Mesothelial cell of epicardium (in vitro differentiated cells): ENCODE results near the gene BHLHE41. TPM values are rescaled to one million over a fixed set of nuclear protein-coding genes. Genes with fewer than 3 reads are reported as not detected.

Experiments used
- DNase-seq, 2 experiments: peaks; one replicate each; pipeline ENCODE4 v3.0.0; 2021; ENCODE audit warnings: low spot score in 2 of 2; ENCODE audit not compliant: unreplicated experiment in 2 of 2
- H3K27ac Mint-ChIP-seq: 2 replicates; pipeline ENCODE4 v1.8.0; 2021; ENCODE audit warnings: mixed read lengths
- H3K27me3 Mint-ChIP-seq: 2 replicates; pipeline ENCODE4 v1.8.0; 2021; ENCODE audit warnings: low read depth, mixed read lengths
- H3K36me3 Mint-ChIP-seq: 2 replicates; pipeline ENCODE4 v1.8.0; 2021; ENCODE audit warnings: mixed read lengths
- H3K4me1 Mint-ChIP-seq: 2 replicates; pipeline ENCODE4 v1.8.0; 2021; ENCODE audit warnings: mixed read lengths
- H3K4me3 Mint-ChIP-seq: 2 replicates; pipeline ENCODE4 v1.8.0; 2021; ENCODE audit warnings: mild to moderate bottlenecking, moderate library complexity, mixed read lengths
- H3K9me3 Mint-ChIP-seq: 2 replicates; pipeline ENCODE4 v1.8.0; 2021; ENCODE audit warnings: mixed read lengths
- CTCF ChIP-seq: fragments of 200-600 bp; sonication (generic); IDR thresholded peaks from one replicate; pipeline ENCODE4 v1.5.0; 2021; ENCODE audit warnings: antibody characterized with exemption; ENCODE audit not compliant: unreplicated experiment
- total RNA-seq: library from RNA; stranded (reverse); gene quantifications from 3 replicates; pipeline ENCODE4 v1.2.1, GENCODE V29; 2021

Gene BHLHE41
- total RNA-seq, 1 donor from 2014 or later = 9.2 TPM

GRCh38 chr12:26112703-26113147 lies 12.1 kb downstream of the BHLHE41 start:
- Mint-ChIP-seq H3K4me3 (peak overlapping the region; percentile 67), H3K4me1 (peaks cover 68% of the 10 kb centered on the region), H3K9me3 (no peaks in the 10 kb centered on the region), H3K36me3 (no peaks in the 10 kb centered on the region), H3K27ac (peak overlapping the region; percentile 45), H3K27me3 (no peaks in the 10 kb centered on the region)
- no peak for TF ChIP-seq CTCF
- DNase-seq = no peak

DNA sequence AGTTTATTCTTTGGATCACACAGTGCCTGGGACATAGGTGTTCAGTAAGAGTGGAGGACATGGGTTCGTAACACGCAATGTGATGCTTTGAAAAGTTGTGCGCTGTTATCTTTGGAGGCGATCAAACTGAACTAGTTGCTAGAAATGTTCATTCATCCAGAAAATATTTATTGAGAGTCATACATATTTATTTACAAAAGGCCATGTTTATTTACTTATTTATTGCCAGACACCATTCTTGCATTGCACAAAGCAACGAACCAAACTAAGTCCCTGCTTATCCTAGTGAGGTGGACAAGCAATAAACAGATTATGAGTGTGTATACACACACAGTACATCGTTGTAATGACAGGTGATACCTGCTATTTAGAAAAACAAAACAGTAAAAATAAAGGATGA lies 12.6 kb downstream of the BHLHE41 start:
- Mint-ChIP-seq H3K27ac (no peak overlapping the region), H3K4me1 (peaks cover 72% of the 10 kb centered on the region)

DNA sequence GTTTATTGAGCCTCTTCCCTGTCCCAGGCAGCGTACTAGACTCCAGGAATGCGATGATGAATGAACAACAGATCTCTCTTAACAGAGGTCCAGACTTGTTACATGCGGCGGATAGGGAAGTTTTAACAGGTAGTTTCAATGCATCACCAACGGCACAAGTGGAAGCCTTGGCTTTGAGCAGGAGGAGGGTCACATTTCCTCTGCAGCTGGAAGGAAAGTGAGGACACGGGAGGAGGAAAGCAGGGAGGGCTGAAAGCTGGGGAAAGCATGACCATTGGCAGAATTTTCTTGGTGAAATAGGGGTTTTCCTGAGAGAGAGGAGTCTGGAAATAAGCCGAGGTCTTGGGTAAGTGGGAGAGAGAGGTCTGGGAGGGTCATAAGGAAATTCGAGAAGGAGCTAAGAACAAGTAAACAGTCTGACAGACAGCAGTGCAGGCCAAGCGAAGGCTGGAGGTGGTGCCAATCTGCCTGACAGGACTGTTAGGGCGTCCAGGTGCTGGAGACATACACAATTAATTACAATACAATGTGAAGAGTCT lies 15.4 kb downstream of the BHLHE41 start:
- Mint-ChIP-seq H3K4me1 (peaks cover 71% of the 10 kb centered on the region), H3K27ac (peak overlapping the region; percentile 89), H3K36me3 (no peaks in the 10 kb centered on the region), H3K27me3 (no peaks in the 10 kb centered on the region), H3K4me3 (no peak overlapping the region), H3K9me3 (no peaks in the 10 kb centered on the region)
- no peak for DNase-seq
- no peak for TF ChIP-seq CTCF

More for the DNA sequence above, 12.6 kb downstream of the BHLHE41 start:
- no peak overlapping the region for H3K4me3 Mint-ChIP-seq
- TF ChIP-seq CTCF = no peak
- no peaks in the 10 kb centered on the region for H3K27me3 Mint-ChIP-seq
- no peak for DNase-seq
- H3K9me3 Mint-ChIP-seq = no peaks in the 10 kb centered on the region
- no peaks in the 10 kb centered on the region for H3K36me3 Mint-ChIP-seq

DNA sequence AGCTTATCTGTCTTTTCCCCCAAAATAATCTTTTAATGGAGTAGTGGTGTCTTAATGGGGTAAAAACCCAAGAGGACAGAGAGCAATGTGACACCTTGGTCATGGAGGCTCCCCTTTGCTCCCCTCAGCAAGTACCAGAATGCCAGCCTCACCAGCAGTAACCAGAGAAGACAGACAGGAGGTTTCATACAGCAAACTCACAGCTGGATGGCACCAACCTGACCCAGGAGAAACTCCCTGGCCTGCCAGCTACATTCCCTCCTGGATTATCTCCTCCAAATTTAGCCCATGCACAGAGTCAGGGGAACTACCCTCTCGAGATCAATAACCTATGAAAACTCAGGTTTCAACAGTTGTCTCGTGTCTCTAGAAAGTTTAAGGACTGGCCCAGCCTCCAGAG lies 15.9 kb downstream of the BHLHE41 start:
- Mint-ChIP-seq H3K4me3 (no peak overlapping the region), H3K27me3 (no peaks in the 10 kb centered on the region), H3K36me3 (no peaks in the 10 kb centered on the region), H3K4me1 (peaks cover 71% of the 10 kb centered on the region), H3K9me3 (no peaks in the 10 kb centered on the region), H3K27ac (peak overlapping the region; percentile 89)
- no peak for TF ChIP-seq CTCF
- no peak for DNase-seq

DNA sequence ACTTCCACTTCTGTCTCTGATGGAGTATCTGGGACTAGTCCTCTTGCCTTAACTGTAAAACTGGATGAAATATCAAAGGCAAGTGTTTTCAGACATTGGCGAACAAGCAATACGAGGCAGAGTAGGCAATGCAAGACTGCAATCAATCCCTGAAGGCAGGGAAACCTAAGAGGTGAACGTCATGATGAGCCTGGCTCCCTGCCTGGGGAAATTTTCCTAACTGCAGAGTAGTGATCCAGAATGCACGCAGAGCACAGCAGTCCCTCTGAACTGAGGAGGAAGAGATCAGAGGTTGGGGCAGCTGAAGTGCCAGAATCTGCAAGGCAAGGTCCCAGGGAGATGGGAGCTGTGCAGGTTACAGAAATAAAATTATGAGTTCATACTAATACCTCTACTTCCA lies 18.5 kb downstream of the BHLHE41 start:
- Mint-ChIP-seq H3K4me1 (peaks cover 57% of the 10 kb centered on the region), H3K9me3 (no peaks in the 10 kb centered on the region), H3K27me3 (no peaks in the 10 kb centered on the region), H3K4me3 (no peak overlapping the region), H3K27ac (no peak overlapping the region), H3K36me3 (no peaks in the 10 kb centered on the region)
- TF ChIP-seq CTCF = no peak
- no peak for DNase-seq

DNA sequence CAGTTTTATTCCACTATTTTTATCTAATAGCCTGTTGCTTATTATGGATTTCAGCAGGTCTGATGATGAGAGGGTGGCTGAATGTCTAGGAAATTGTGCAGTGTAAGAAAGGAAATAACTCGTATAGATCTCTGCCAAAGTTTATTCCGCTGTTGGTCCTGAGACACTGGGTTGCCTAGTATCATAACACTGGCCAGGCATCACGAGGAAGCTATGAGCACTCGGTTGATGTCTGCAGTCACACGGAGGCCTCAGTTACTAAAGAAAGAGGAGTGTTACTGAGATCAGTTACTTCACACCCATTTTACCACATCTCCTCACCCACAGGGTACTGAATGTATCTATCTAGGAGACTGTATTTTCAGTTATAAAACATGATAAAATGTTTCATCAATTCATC lies 21.9 kb downstream of the BHLHE41 start:
- Mint-ChIP-seq H3K27ac (no peak overlapping the region), H3K36me3 (no peaks in the 10 kb centered on the region), H3K9me3 (no peaks in the 10 kb centered on the region), H3K27me3 (no peaks in the 10 kb centered on the region), H3K4me1 (peaks cover 31% of the 10 kb centered on the region), H3K4me3 (no peak overlapping the region)
- no peak for DNase-seq
- no peak for TF ChIP-seq CTCF
